ENCODE results near the gene HAO2.

Gene HAO2

GRCh38 chr1:119363162-119363561 is 5.4 kb upstream of the HAO2 start:
- no peak for ATAC-seq
- no peak for TF ChIP-seq ZFP3 (CRISPR knock-in tag; IDR thresholded peaks at IDR 0.05)
- TF ChIP-seq SNAI2 (CRISPR knock-in tag; IDR thresholded peaks at IDR 0.05): no peak
- no peak for TF ChIP-seq PATZ1 (CRISPR knock-in tag; IDR thresholded peaks at IDR 0.05; ENCODE audit: borderline replicate concordance)
- TF ChIP-seq CSDC2 (CRISPR knock-in tag; IDR thresholded peaks at IDR 0.05): no peak
- TF ChIP-seq ARNTL (CRISPR knock-in tag; IDR thresholded peaks at IDR 0.05; ENCODE audit: borderline replicate concordance, low read depth): no peak
- TF ChIP-seq ISL1 (CRISPR knock-in tag; IDR thresholded peaks at IDR 0.05): no peak
- no peak for TF ChIP-seq OSR1 (CRISPR knock-in tag; IDR thresholded peaks at IDR 0.05)
- TF ChIP-seq ZNF8 (CRISPR knock-in tag; IDR thresholded peaks at IDR 0.05): no peak
- TF ChIP-seq ESRRG (CRISPR knock-in tag; IDR thresholded peaks at IDR 0.05): no peak
- TF ChIP-seq PPARA (CRISPR knock-in tag; IDR thresholded peaks at IDR 0.05; ENCODE audit: borderline replicate concordance): no peak
- no peak for TF ChIP-seq ZFP30 (CRISPR knock-in tag; IDR thresholded peaks at IDR 0.05)
- no peak for TF ChIP-seq ZC3H10 (CRISPR knock-in tag; IDR thresholded peaks at IDR 0.05)
- no peak for TF ChIP-seq TOX (CRISPR knock-in tag; IDR thresholded peaks at IDR 0.05; ENCODE audit: borderline replicate concordance)
- no peak for TF ChIP-seq GLIS3 (CRISPR knock-in tag; IDR thresholded peaks at IDR 0.05)
- no peak for TF ChIP-seq RARB (CRISPR knock-in tag; IDR thresholded peaks at IDR 0.05)
- no peak for TF ChIP-seq CSRNP3 (CRISPR knock-in tag; IDR thresholded peaks at IDR 0.05)

- no peak for ATAC-seq
- TF ChIP-seq OSR1 (CRISPR knock-in tag; IDR thresholded peaks at IDR 0.05): no peak
- no peak for TF ChIP-seq TSHZ2 (CRISPR knock-in tag; IDR thresholded peaks at IDR 0.05)
These were observed 3.9 kb upstream of the HAO2 start for GRCh38 chr1:119364640-119365039.

GRCh38 chr1:119366424-119366823 is 2.2 kb upstream of the HAO2 start:
- no peak for TF ChIP-seq ESRRG (CRISPR knock-in tag; IDR thresholded peaks at IDR 0.05)
- no peak for TF ChIP-seq ISL1 (CRISPR knock-in tag; IDR thresholded peaks at IDR 0.05)
- no peak for TF ChIP-seq ZFP3 (CRISPR knock-in tag; IDR thresholded peaks at IDR 0.05)
- no peak for TF ChIP-seq ZNF565 (CRISPR knock-in tag; conservative IDR thresholded peaks at IDR 0.05; ENCODE audit: low read depth)
- no peak for TF ChIP-seq CSRNP3 (CRISPR knock-in tag; IDR thresholded peaks at IDR 0.05)

GRCh38 chr1:119367432-119368124 is 1.0 kb upstream of the HAO2 start:
- TF ChIP-seq CREB5 (CRISPR knock-in tag; IDR thresholded peaks at IDR 0.05; ENCODE audit: low read depth): no peak
- no peak for TF ChIP-seq TOX (CRISPR knock-in tag; IDR thresholded peaks at IDR 0.05; ENCODE audit: borderline replicate concordance)
- TF ChIP-seq SNAI2 (CRISPR knock-in tag; IDR thresholded peaks at IDR 0.05): no peak
- no peak for TF ChIP-seq ESRRG (CRISPR knock-in tag; IDR thresholded peaks at IDR 0.05)
- no peak for TF ChIP-seq TCF4 (CRISPR knock-in tag; IDR thresholded peaks at IDR 0.05; ENCODE audit: borderline replicate concordance)
- TF ChIP-seq GLIS3 (CRISPR knock-in tag; IDR thresholded peaks at IDR 0.05): no peak
- no peak for TF ChIP-seq ZNF70 (CRISPR knock-in tag; IDR thresholded peaks at IDR 0.05)
- TF ChIP-seq PATZ1 (CRISPR knock-in tag; IDR thresholded peaks at IDR 0.05; ENCODE audit: borderline replicate concordance): no peak

More at GRCh38 chr1:119366424-119366823, 2.2 kb upstream of the HAO2 start:
- no peak for ATAC-seq

More at GRCh38 chr1:119367432-119368124, 1.0 kb upstream of the HAO2 start:
- ATAC-seq: peak; percentile 90

All from SK-N-SH treated with all-trans-retinoic acid at 6 μM for 48 hours (cell line).